Myocyte (in vitro differentiated cells): ENCODE results near the gene THAP9. TPM values are rescaled to one million over a fixed set of nuclear protein-coding genes. Genes with fewer than 3 reads are reported as not detected.
"Not testable (repeated sequence)": the region's sequence is repeated elsewhere in the genome, so short reads cannot be mapped to it uniquely, and the experiment has no call there.

ENCODE experiments used
- DNase-seq: peaks from one replicate; pipeline ENCODE4 v3.0.0-alpha.2; 2012; ENCODE audit warnings: low read depth
- polyA plus RNA-seq: library from polyadenylated mRNA; unstranded; fragments of >200 nt; gene quantifications from one replicate; pipeline ENCODE4 v1.2.1, GENCODE V29; 2012; ENCODE audit warnings: missing spikeins
- total RNA-seq: library from RNA; depleted of rRNA; stranded (reverse); fragments of >200 nt; gene quantifications from 2 replicates; pipeline ENCODE4 v1.2.3, GENCODE V29; 2014

THAP9 gene
- 6.4 and 8.6 TPM in 2 replicates for total RNA-seq
- polyA plus RNA-seq: 0.97 TPM

DNA sequence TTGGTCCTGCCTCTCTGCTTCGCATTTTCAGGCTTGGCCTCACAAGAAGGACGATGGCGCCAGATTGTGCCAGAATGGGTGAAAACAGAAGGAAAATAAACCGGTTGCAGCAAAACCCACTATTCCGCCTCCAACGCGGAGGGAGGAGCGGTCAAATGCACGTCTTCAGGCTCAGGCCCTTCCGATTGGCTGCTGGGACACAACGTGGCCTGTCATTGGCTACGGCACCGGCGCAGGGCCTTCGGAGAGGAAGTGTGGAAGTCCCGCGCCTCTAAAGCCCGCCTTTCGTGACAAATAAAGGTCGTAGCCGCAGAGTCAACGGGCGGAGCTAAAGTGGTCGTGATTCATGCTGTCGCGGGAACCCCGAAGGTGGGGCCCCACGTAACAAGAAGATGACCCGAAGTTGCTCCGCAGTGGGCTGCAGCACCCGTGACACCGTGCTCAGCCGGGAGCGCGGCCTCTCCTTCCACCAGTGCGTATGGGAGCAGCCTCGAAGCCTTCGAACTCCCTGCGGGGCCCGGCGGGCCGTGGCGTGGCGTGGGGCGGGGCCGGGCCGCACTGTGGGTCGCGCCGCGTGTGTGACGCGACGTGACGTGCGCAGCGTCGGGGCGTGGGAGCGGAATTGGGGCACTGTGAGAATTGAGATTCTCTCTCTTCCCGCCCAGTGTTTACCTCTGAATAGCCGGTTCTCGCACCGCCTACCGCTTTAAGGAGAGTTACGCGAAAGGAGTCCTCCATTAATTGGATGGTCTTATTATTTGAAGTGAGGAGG is at the start of gene THAP9:
Gene THAP9, plus strand, starts transcription at position 325 of the 772 bp plus-strand sequence. Its CDS starts 68 bp downstream, at position 393.
- peak; percentile 100 for DNase-seq

GRCh38 chr4:82851318-82851717 is 49.2 kb upstream of the THAP9 start:
- no peak for DNase-seq

DNA sequence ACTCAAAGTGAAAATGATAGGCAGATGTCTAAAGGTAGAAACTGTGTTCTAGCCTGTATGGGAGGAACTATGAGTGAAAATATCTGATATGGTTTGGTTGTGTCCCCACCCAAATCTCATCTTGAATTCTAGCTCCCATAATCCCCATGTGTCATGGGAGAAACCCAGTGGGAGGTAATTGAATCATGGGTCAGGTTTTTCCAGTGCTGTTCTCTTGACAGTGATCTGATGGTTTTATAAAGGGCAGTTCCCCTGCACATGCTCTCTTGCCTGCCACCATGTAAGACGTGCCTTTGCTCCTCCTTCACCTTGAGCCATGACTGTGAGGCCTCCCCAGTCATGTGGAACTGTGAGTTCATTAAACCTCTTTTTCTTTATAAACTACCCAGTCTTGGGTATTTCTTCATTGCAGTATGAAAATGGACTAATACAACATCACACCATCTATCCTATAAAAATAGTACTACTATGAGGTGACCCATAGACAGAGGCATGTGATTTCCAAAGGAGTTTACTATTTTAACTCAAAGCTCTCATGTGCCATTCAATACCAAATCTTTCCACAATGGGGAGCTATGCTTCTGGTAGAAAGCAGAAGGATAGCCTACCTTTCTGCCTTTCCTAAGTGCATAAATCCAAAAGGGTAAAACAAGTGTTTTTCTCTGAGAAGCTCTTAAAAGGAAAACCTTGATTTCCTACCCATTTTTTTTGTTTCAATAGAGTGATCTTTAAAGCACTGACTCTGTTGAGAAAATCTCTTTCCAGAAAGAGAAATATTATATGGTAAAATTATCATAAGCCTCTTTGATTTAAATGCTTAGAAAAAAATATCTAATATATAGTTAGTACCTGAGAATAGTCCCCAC is 48.4 kb upstream of the THAP9 start:
- peak; percentile 32 for DNase-seq

- no peak for DNase-seq
Observed at GRCh38 chr4:82852751-82853285, 47.7 kb upstream of the THAP9 start.

- not testable (repeated sequence) for DNase-seq
Observed at GRCh38 chr4:82860487-82860886, 40.0 kb upstream of the THAP9 start.

DNA sequence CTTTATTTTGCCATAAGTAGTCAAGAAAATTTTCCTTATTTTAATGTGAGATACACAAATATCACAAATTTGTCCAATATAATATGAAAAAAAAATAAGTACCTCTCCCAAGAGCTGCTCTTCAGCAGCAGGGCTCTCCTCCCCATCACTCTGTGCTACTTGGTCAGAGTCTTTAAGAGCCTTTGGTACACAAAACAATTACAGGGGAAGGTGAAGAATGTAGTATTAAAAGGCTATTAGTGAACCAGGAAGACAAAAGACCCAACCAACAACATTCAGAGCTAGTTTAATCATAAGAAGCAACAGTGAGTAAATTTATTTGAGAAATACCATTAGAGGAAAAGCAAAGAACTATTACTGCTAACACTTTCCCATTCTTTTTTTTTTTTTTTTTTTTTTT is 39.0 kb upstream of the THAP9 start:
- DNase-seq: no peak

DNA sequence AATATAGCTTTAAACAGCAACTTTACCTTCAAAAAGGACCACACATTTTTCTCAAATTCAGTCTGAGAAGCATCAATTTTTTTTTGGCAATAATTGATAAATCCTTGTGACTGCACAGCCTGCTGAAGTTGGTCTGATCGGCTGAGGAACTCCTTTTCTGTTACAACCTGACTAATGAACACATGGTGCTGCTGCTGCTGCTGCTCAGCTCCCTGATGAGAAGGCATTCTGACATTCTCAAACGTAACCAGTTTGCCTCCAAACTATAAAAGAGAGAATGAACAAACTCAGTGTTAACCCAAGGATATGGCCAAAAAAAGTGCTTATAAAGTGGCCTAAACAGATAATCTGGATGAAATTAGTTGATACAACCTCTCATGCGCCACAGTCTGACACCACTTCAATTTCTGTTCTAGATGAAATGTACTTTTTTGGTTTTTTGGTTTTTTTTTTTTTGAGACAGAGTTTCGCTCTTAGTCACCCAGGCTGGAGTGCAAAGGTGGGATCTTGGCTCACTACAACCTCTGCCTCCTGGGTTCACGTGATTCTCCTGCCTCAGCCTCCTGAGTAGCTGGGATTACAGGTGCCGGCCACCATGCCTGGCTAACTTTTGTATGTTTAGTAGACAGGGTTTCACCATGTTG is 36.1 kb upstream of the THAP9 start:
- DNase-seq: no peak

DNA sequence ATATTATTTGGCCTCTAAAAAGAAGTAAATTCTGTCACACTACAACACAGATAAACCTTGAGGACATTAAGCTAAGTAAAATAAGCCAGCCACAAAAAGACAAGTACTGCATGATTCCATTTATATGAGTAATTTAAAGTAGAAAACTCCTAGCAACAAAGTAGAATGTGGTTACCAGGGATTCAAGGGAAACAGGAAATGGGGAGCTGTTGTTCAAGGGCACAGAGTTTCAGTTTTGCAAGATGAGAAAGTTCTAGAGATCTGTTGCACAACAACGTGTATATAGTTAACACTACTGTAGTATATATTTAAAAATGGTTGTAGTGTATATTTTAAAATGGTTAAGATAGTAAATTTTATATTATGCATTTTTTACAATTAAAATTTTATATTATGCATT is 34.9 kb upstream of the THAP9 start:
- DNase-seq: peak; percentile 59

GRCh38 chr4:82866033-82866432 is 34.5 kb upstream of the THAP9 start:
- DNase-seq: not testable (repeated sequence)

DNA sequence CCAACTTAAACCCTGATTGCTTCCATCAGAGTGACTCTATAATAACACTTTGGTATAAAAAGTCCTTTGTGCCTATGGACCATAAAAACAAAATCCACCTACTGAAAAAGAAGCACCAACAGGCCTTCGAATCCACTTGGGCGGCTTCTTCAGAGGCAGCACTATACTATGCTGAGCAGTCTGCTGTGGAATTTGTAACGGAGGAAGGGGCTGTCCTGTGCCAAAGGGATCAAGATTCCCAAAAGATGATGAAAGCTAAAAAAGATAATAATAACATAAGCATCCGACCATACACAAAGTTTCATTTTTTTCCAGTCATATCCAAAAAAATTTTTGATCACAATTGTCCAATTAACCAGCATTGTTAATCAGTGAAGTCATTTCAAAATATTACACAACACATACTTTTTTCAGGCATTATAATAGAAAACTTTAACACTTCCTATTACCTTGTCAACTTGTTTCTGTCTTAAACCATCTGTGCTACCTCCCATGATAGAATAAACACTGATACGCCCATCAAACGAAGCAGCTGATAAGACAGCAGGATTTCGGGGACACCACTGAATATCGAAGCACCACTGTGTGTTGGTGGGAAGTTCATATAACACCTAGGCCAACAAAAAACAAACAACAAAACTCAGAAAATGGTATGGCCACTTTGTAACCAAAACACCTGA is 33.7 kb upstream of the THAP9 start:
- no peak for DNase-seq

DNA sequence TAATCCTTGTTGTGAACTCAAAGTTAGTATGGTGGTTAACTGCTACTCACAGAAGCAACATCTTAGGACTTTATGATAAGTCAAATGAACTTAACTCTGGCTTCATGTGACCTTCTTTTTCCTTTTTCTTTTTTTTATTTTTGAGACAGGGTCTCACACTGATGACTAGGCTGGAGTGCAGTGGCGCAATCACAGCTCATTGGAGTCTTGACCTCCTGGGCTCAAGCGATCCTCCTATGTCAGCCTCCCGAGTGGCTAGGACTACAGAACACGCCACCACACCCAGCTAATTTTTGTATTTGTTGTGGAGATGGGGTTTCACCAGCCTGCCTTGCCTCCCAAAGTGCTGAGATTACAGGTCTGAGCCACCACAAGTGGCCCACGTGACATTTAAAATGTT is 32.0 kb upstream of the THAP9 start:
- DNase-seq: no peak

DNA sequence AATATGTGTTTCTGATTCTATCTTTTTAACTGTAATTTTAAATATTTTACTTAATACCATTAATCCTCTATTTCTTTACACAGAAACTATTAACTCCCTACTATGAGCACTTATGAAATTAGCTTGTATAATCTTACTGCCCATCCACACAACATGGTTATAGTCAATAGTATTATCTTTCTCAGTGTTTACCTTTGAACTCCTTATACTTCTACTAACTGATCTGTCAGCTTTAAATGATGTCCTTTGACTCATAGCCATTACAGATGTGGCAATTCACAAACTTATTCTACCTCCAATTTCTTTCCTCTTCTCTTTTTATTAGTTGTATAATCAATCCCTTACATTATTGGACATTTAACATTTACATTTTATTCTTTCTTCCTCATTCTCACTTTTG is 15.1 kb upstream of the THAP9 start:
- no peak for DNase-seq

- peak; percentile 34 for DNase-seq
Observed at GRCh38 chr4:82886147-82886942, 14.2 kb upstream of the THAP9 start.

DNA sequence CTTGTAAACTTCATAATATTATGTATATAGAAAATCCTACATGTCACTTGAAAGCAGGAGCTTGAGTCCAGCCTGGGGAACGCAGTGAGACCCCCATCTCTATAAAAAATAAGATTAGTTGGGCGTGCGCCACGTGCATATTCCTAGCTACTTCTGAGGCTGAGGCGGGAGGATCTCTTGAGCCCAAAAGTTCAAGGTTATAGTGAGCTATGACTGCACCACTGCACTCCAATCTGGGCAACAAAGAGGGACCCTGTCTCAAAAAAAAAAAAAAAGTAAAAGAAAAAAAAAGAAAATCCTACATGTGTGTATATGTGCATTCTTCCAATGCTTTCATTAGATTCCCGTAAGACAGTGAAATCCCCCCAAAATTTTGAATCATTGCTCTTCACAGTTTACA is 11.2 kb upstream of the THAP9 start:
- no peak for DNase-seq

DNA sequence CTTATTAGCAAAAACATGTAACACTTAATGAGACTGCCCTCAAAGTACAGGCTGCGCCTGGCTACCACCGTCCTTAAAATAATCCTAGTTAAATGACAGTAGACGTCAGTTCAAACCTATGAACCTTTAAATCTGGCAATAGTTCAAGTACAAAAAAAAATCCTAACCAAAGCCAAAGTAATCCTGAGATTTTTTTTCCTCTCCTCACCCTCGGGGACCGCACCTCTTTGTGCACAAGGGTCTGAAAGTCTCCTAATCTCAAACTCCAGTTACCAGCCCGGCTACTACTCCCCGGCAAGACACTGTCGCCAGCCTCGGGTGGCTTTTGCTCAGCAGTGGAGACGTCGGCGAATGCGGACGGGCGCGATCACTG is 10.0 kb upstream of the THAP9 start:
- no peak for DNase-seq

GRCh38 chr4:82890901-82891706 is 9.4 kb upstream of the THAP9 start, which contains the start of gene SEC31A:
SEC31A (minus strand) TSS chr4:82891153; CDS start chr4:82881936, 9,217 bp downstream.
- DNase-seq: peak; percentile 96

- no peak for DNase-seq
Observed at GRCh38 chr4:82891707-82892466, 8.6 kb upstream of the THAP9 start.

DNA sequence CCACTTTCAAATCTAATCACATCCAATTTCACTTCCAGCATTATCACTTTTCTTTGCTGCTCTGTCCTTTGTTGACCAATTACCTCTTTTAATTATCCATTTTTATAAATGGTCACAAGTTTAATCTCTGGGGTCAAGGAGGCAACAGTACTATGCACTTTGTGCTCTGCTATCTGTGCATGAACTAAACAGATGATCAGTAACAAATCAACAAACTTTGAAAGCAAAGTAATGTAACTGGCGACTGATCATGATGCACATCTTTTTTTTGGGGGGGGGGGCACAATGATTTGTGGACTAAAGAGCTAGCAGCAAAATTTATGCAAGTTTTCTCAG is 8.1 kb upstream of the THAP9 start:
- DNase-seq: no peak

DNA sequence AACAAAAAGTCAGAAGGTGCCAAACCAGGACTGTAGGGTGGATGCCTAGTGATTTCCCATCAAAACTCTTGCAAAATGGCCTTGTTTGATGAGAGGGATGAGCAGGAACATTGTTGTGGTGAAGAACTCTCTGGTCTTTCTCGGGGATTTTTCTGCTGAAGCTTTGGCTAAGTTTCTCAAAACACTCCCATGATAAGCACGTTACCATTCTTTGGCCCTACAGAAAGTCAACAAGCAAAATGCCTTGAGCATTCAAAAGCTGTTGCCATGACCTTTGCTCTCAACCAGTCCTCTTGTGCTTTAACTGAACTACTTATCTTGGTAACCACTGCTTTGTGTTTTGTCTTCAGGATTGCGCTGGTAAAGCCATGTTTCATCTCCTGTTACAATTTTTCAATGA is 6.6 kb upstream of the THAP9 start:
- DNase-seq: no peak
